PC-3 (cell line): Measurements from ENCODE around the gene ARAF. TPM values are rescaled to one million over a fixed set of nuclear protein-coding genes. Genes with fewer than 3 reads are reported as not detected.
A peak's percentile ranks its signal among the peaks of the same experiment; 100 is the strongest.

Experiments used
- ATAC-seq: fragments of 200-7000 bp; cut with Tn5 transposase; 2 replicates; pipeline ENCODE4 v1.9.1; 2020; ENCODE audit warnings: mild to moderate bottlenecking, moderate library complexity
- BruUV-seq: library from RNA; stranded (reverse); fragments of 400-500 nt; replicated peaks from 2 replicates; lab custom pipeline; 2021; lab: Mats Ljungman, UMichigan
- CTCF ChIA-PET: fragments of 300-600 bp; sonication (Branson Sonifier 250); formaldehyde crosslinking; loops from one replicate; lab custom pipeline; 2022; ENCODE audit warnings: antibody characterized with exemption; lab: Charles Lee
- POLR2A ChIA-PET: fragments of 300-600 bp; sonication (Branson Sonifier 250); formaldehyde crosslinking; loops from one replicate; lab custom pipeline; 2022; ENCODE audit warnings: antibody characterized with exemption; ENCODE audit not compliant: unreplicated experiment; lab: Charles Lee
- DNase-seq: peaks from one replicate; pipeline ENCODE4 v3.0.0-alpha.2; 2015
- H2AFZ ChIP-seq: fragments of 300-600 bp; sonication (generic); 2 replicates; pipeline ENCODE4 v1.6.0; 2016; ENCODE audit warnings: antibody characterized with exemption, low read length
- H3F3A ChIP-seq: fragments of 300-600 bp; sonication (generic); one replicate; pipeline ENCODE4 v1.6.0; 2017; ENCODE audit warnings: antibody characterized with exemption, low read length, control low read depth, mild to moderate bottlenecking; ENCODE audit not compliant: unreplicated experiment
- H3K27ac ChIP-seq: fragments of 300-600 bp; sonication (generic); 2 replicates; pipeline ENCODE4 v1.5.1; 2016; ENCODE audit warnings: mild to moderate bottlenecking, low read length
- H3K27me3 ChIP-seq: fragments of 300-600 bp; sonication (generic); 2 replicates; pipeline ENCODE4 v1.6.1; 2016; ENCODE audit warnings: low read length, mixed read lengths
- H3K36me3 ChIP-seq: fragments of 300-600 bp; sonication (generic); 2 replicates; pipeline ENCODE4 v1.6.1; 2016; ENCODE audit warnings: low read depth, mixed run types, low read length, mixed read lengths
- H3K4me1 ChIP-seq: fragments of 300-600 bp; sonication (generic); 2 replicates; pipeline ENCODE4 v1.5.1; 2016; ENCODE audit warnings: low read length; ENCODE audit not compliant: insufficient read depth
- H3K4me2 ChIP-seq: fragments of 300-600 bp; sonication (generic); 2 replicates; pipeline ENCODE4 v1.6.0; 2016; ENCODE audit warnings: low read length
- H3K4me3 ChIP-seq: fragments of 300-600 bp; sonication (generic); 2 replicates; pipeline ENCODE4 v1.5.1; 2016; ENCODE audit warnings: mild to moderate bottlenecking, low read length, mixed read lengths
- H3K79me2 ChIP-seq: fragments of 300-600 bp; sonication (generic); 2 replicates; pipeline ENCODE4 v1.6.1; 2017; ENCODE audit warnings: low read length, mixed read lengths
- H3K9ac ChIP-seq: fragments of 300-600 bp; sonication (generic); 2 replicates; pipeline ENCODE4 v1.6.0; 2016; ENCODE audit warnings: mild to moderate bottlenecking, low read length
- H3K9me2 ChIP-seq: fragments of 300-600 bp; sonication (generic); replicated peaks from 2 replicates; pipeline ENCODE4 v1.6.1; 2016; ENCODE audit warnings: mixed run types, low read length, mixed read lengths
- H3K9me3 ChIP-seq: fragments of 300-600 bp; sonication (generic); 2 replicates; pipeline ENCODE4 v1.6.1; 2016; ENCODE audit warnings: low read length, mixed read lengths
- H4K20me1 ChIP-seq: fragments of 300-600 bp; sonication (generic); 2 replicates; pipeline ENCODE4 v1.6.1; 2016; ENCODE audit warnings: low read length, mixed read lengths
- CTCF ChIP-seq: fragments of 300-600 bp; sonication (generic); conservative IDR thresholded peaks from 2 replicates; pipeline ENCODE4 v1.5.1; 2017; ENCODE audit warnings: antibody characterized with exemption, low read depth, mild to moderate bottlenecking, low read length
- EZH2 ChIP-seq: fragments of 300-600 bp; sonication (generic); IDR thresholded peaks from one replicate; pipeline ENCODE4 v1.6.1; 2017; ENCODE audit warnings: antibody characterized with exemption, mild to moderate bottlenecking, low read length; ENCODE audit not compliant: unreplicated experiment
- EZH2phosphoT487 ChIP-seq: fragments of 300-600 bp; sonication (generic); IDR thresholded peaks from 2 replicates; pipeline ENCODE4 v1.6.1; 2018; ENCODE audit warnings: mild to moderate bottlenecking, antibody characterized with exemption, low read length, borderline replicate concordance
- intact Hi-C: fragments of 100-400 bp; cut with micrococcal nuclease; formaldehyde crosslinking; loops from 2 replicates; pipeline ENCODE4 v1.9.0; 2023
- total RNA-seq: library from RNA; depleted of rRNA; stranded (reverse); fragments of >200 nt; gene quantifications from 2 replicates; pipeline ENCODE4 v1.2.3, GENCODE V29; 2014

The ARAF gene
- total RNA-seq, 1 experiment from 2014 or later = 52.6 TPM

- POLR2A ChIA-PET = no interaction called here
Measured at GRCh38 chrX:47558436-47558835, 2.6 kb upstream of the ARAF start.

GRCh38 chrX:47560179-47560933 is 649 bp upstream of the ARAF start:
- H3K9ac ChIP-seq = peak overlapping the region; percentile 91
- H2AFZ ChIP-seq = peak overlapping the region; percentile 88
- ChIA-PET CTCF (no interaction called here), POLR2A (interaction anchor here (0.7 kb wide), 1 partner anchor 16 kb away, joined by 4 read pairs; no protein-coding TSS in a partner anchor)
- no peaks in the 10 kb centered on the region for H3K9me2 ChIP-seq
- DNase-seq (no peak), ATAC-seq (no peak)
- no peaks in the 10 kb centered on the region for H3K27me3 ChIP-seq
- H4K20me1 ChIP-seq = no peaks in the 10 kb centered on the region
- BruUV-seq = TSS peak; percentile 43
- peaks cover 38% of the 10 kb centered on the region for H3K79me2 ChIP-seq
- peak overlapping the region; percentile 99 for H3K4me2 ChIP-seq
- H3K36me3 ChIP-seq = peaks cover 22% of the 10 kb centered on the region
- H3K4me3 ChIP-seq = peak overlapping the region; percentile 99
- no peak for TF ChIP-seq CTCF
- TF ChIP-seq EZH2phosphoT487 = no peak
- no peak for TF ChIP-seq EZH2
- H3F3A ChIP-seq = no peaks in the 10 kb centered on the region
- H3K9me3 ChIP-seq = no peaks in the 10 kb centered on the region
- intact Hi-C loops = loop anchor here (2.0 kb wide), 1 partner anchor 90 kb away; the partner anchor contains the start of gene ELK1
- peaks cover 37% of the 10 kb centered on the region for H3K4me1 ChIP-seq
- H3K27ac ChIP-seq = peak overlapping the region; percentile 81

More at GRCh38 chrX:47558436-47558835, 2.6 kb upstream of the ARAF start:
- Histone ChIP-seq H3F3A (no peaks in the 10 kb centered on the region), H3K27ac (no peak overlapping the region), H3K27me3 (no peaks in the 10 kb centered on the region), H3K4me2 (no peak overlapping the region), H2AFZ (no peak overlapping the region), H3K4me1 (peaks cover 26% of the 10 kb centered on the region), H3K9me2 (no peaks in the 10 kb centered on the region), H3K9me3 (no peaks in the 10 kb centered on the region), H4K20me1 (no peaks in the 10 kb centered on the region), H3K79me2 (peaks cover 25% of the 10 kb centered on the region), H3K36me3 (peaks cover 8% of the 10 kb centered on the region), H3K4me3 (no peak overlapping the region), H3K9ac (no peak overlapping the region)
- intact Hi-C loops = no loop called here
- CTCF ChIA-PET = no interaction called here
- TF ChIP-seq EZH2phosphoT487 (no peak), EZH2 (no peak)
- ATAC-seq (no peak), DNase-seq (no peak)
- no TSS peak for BruUV-seq

GRCh38 chrX:47561659-47562151 is 700 bp downstream of the ARAF start:
- ChIA-PET POLR2A (no interaction called here), CTCF (no interaction called here)
- ATAC-seq = no peak
- H3K9ac ChIP-seq = peak overlapping the region; percentile 91
- peak overlapping the region; percentile 99 for H3K4me3 ChIP-seq
- H3K9me3 ChIP-seq = no peaks in the 10 kb centered on the region
- no peaks in the 10 kb centered on the region for H3K9me2 ChIP-seq
- no peak for TF ChIP-seq EZH2phosphoT487
- no peak for TF ChIP-seq EZH2
- TF ChIP-seq CTCF = no peak
- peaks cover 38% of the 10 kb centered on the region for H3K79me2 ChIP-seq
- peak overlapping the region; percentile 64 for H2AFZ ChIP-seq
- no peak for DNase-seq
- intact Hi-C loops = loop anchor here (2.0 kb wide), 2 partner anchors 39 to 89 kb away; partner anchors contain the start of gene ELK1
- no peaks in the 10 kb centered on the region for H3F3A ChIP-seq
- H3K36me3 ChIP-seq = peaks cover 23% of the 10 kb centered on the region
- H3K27ac ChIP-seq = peak overlapping the region; percentile 81
- H3K4me2 ChIP-seq = peak overlapping the region; percentile 99
- H4K20me1 ChIP-seq = no peaks in the 10 kb centered on the region
- BruUV-seq = TSS peak; percentile 59
- no peaks in the 10 kb centered on the region for H3K27me3 ChIP-seq
- peaks cover 27% of the 10 kb centered on the region for H3K4me1 ChIP-seq
